HG02588 (cell line): ENCODE results near the gene IDH2.

Experiments
- ATAC-seq: cut with Tn5 transposase; IDR thresholded peaks from one replicate; pipeline ENCODE4 v1.9.1; 2021; ENCODE audit warnings: mild to moderate bottlenecking, moderate library complexity; ENCODE audit not compliant: unreplicated experiment

The IDH2 gene

DNA sequence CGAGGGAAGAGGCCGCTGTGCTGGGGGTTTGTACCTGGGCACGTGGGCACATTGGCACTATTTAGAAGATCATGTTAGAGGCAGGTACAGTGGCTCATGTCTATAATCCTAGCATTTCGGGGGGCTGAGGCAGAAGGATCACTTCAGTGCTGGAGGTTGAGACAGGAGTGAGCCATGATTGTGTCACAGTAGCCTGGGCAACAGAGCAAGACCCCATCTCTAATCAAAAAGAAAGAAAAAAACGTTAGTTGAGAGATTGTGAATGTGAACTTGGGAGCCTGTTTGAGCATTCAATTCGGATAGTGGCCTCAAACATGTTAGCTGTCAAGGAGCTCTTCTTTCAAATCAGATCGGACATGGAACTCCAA, 36.6 kb downstream of the IDH2 start:
- no peak for ATAC-seq

GRCh38 chr15:90064911-90065681, 37.2 kb downstream of the IDH2 start:
- no peak for ATAC-seq

GRCh38 chr15:90063770-90064247, 38.5 kb downstream of the IDH2 start:
- no peak for ATAC-seq

DNA sequence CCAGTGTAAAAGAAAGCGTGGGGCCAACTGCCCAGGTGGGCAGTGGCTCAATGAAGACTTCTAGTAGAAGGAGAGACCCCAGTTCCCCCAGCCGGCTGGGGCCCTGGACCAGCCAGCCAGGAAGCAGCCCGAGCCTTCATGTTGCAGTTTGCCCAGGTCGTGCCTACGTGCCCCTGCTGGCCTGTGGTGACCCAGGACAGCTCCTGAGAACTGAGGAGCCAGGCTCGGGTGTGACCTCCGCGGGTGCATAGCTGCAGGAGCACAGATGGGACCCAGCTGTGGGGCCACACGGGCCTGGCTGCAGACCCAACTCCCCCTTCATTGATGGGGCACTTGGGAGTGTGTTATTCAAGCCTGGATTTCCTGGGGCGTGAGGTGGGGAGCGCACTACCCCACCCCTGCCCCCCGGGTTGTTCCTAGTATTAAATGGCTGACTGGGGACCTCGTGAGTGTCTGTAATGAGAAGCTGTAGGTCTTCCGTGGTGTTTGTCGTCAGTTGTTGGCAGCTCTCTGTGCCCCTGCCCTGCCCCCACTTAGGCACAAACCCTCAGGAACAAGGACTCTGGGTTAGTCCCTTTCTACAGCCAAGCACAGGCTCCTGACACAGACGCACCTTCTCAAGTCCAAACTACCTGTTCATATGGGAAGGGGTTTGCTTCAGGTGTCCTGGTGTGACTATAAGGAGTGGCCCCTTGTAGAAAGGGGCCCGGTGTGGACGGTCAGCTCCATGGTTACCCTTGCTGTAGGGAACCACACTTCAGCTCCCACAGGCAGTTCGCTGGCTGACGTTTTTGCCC, 39.1 kb downstream of the IDH2 start:
- ATAC-seq: no peak

DNA sequence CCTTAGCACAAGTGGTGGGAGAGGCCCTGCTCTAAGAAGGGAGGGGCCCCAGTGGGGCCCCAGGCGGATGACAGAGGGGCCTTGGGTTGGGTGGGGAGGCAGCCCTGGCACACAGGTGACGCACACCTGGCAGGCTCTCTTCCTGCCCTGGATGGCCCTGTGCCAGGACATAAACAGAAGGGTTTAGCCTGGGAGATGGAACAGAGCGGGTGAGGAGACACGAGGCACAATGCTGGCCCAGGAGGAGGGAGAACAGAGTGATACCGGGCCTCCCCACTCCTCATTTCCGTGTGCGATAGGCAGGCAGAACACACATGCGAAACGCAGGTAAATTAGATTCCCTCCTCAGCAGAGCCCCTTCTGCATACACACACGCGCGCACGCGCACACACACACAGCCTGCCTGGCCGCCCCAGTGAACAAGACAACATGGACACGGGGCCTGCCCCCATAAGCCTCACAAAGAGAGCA, 39.8 kb downstream of the IDH2 start:
- ATAC-seq: no peak

DNA sequence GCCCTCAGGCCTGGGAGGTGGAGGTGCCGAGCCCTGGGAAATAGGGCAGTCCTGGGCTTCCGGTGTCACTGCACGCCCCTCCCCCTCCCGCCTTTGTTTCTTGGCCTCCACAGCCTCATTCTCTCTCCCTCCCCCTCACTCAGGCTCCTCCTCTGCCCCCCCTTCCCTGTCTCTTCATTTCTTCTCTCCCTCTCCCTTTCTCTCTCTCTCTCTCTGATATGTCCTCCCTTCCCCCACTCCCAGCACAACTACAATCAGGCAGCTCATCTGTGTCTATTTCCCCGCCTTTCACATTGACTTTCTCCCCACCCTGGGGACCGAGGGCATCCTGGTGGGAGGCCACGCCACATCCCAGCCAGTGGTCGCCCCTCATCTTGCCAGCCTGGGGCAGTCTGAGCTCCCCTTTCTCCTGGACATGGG, 40.2 kb downstream of the IDH2 start:
- no peak for ATAC-seq

DNA sequence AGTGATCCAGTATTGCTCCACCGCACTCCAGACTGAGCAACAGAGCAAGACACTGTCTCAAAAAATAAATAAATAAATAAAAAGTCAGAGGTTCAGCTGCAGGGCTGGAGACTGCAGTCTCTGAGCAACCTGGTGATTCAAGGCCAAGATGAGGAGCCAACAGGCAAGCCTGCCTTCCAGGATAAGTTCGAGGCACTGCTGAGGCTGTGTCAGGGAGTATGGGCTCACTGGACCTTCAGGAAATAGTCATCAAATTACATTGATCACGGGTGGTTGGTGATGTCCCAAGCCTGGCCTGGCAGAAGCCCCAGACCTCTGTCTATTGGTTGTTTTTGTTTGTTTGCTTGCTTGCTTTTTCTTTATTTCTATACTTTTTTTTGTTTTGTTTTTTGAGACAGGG, 41.5 kb downstream of the IDH2 start:
- no peak for ATAC-seq

GRCh38 chr15:90059208-90059985, 42.9 kb downstream of the IDH2 start:
- peak; percentile 84 for ATAC-seq

DNA sequence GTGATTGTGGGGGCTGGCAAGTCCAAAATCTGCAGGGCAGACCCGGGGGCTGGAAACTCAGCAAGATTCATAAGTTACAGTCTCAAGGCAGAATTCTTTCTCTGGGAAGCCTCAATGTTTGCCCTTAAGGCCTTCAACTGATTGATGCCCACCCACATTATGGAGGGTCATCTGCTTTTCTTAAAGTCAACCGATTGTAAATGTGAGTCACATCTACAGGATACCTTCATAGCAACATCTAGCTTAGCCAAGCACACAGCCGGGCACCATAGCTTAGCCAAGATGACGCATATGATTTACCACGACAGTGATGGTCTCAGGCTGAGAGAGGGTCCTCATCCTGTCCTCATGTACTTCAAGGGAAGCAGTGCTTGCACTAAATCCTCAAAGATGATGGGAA, 43.5 kb downstream of the IDH2 start:
- no peak for ATAC-seq

- ATAC-seq: no peak
Measured at GRCh38 chr15:90058308-90058707, 44.0 kb downstream of the IDH2 start.

- ATAC-seq: no peak
Measured at GRCh38 chr15:90056529-90056928, 45.7 kb downstream of the IDH2 start.

DNA sequence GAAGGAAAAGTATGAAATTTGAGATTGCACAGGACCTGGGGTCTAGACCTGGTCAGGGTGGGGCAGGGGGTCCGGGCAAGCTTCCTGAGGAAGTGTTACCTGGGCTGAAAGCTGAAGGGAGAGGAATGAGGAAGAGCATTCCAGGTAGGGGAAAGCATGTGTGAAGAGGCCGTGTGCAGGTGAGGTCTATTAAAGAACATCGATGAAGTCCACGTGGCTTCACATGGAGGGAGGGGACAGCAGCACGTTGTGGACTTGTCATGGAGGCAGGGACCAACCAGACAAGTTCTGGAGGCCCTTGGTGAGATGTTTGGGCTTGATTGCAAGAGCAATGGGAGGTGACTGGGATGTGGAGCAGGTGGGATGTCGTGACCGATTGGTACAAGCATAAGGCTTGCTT, 47.1 kb downstream of the IDH2 start:
- ATAC-seq: no peak

- no peak for ATAC-seq
Measured at GRCh38 chr15:90054618-90055097, 47.6 kb downstream of the IDH2 start.

- no peak for ATAC-seq
Measured at GRCh38 chr15:90053685-90054466, 48.4 kb downstream of the IDH2 start.

DNA sequence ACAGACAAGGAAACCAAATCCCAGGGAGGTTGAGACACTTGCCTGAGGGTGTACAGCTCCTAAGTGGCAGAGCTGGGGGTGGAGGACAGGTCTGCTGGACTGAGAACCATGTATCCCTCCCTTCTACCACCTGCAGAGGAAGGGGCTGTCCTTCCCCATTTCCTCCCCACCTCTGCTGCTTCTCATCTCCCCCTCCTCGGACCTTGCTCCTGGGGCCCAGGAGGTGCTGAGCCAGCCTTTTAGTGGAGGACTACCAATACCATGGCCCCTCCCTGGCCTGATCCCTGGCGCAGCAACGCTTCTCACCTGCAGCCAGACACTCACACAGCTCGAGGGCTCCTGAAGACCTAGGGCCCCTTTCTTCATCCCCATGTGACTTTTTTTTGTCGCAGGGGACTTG, 50.4 kb downstream of the IDH2 start:
- no peak for ATAC-seq

DNA sequence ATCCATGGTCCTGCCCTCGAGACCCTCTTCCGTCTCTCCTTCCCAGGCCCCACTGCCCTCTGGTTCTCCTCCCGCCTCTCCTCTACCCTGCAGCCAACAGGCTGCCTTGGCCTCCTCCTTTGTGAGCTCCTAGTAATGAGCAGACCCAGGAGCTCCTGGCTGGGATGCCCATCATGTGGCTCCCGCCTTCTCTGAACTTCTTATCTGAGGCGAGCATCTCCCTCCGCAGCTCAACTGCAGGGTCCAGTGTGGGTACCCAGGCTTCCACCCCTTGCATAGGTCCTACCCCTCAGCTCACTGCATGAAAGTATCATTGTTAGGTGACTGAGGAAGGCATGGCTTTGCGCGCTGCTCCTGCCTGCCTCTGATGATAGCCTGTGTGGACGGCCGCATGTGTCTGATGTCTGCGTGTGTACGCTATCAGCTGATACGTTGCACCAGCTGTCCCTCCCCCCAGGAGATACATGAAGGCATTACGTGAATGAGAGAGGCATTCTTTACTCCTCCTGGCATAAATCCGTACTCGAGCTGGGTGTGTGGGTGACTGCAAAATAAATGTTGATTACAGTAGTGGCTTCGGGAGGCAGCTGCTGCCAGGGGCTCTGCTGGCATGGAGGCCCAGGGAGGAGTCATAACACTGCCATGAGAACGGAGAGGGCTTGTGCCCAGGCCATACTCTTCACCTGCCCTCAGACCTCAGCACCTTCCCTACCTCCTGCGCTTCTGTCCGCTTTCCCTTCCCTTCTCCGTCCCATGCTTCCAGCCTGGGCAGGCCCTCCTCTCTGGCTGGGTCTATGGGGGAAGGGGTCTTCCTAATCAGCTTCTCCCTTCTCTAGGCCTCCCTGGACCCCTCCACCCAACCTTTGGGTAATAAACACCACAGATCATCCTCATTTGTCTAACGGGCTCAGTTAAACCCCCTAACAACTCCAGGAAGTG, 52.3 kb downstream of the IDH2 start:
- no peak for ATAC-seq

DNA sequence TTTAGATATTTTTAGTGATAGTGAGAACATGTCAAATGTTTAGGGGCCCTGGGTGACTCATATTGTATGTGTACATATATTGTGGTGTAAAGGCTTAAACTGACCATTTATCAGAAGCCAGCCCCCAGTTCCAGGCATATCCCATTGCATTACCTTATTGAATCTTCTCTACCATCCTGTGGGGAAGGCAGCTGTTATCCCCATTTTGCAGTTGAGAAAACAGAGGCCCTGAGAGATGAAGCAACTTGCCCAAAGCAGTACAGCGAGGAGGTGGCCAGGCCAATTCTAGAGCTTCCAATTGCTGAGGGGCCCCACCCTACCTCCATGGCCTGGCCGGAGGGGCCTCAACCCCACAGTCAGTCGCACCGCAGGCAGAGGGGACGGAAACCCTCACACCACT, 53.2 kb downstream of the IDH2 start:
- no peak for ATAC-seq

GRCh38 chr15:90047956-90048575, 54.2 kb downstream of the IDH2 start:
- no peak for ATAC-seq

DNA sequence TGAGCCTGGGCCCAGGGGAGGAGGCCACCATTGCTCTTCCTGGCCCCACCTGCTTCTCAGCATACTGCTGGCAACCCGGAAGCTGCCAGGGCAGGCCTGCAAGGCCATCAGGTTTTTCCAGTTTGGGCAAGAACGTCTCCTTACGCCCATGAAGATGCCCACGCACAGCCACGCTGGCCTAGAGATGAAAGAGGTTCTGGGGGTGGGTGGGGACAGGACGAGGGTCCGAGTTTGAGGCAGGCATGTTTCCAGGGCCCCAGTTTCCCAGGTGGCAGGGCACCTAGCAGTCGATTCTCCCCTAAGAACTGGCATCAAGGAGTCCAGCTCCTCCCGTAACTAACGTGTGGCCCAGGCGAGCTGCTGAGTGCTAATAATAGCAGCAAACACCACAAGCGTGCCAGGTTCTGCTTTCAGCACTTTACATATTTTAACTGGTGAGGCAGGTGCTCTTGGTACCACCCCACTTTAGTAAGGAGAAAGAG, 55.3 kb downstream of the IDH2 start:
- no peak for ATAC-seq
